ENCODE results near the gene PGM2. TPM values are rescaled to one million over a fixed set of nuclear protein-coding genes. Genes with fewer than 3 reads are reported as not detected.

Gene PGM2
- total RNA-seq, 2 experiments from 2014 or later, result 10.7 to 11.8 TPM

DNA sequence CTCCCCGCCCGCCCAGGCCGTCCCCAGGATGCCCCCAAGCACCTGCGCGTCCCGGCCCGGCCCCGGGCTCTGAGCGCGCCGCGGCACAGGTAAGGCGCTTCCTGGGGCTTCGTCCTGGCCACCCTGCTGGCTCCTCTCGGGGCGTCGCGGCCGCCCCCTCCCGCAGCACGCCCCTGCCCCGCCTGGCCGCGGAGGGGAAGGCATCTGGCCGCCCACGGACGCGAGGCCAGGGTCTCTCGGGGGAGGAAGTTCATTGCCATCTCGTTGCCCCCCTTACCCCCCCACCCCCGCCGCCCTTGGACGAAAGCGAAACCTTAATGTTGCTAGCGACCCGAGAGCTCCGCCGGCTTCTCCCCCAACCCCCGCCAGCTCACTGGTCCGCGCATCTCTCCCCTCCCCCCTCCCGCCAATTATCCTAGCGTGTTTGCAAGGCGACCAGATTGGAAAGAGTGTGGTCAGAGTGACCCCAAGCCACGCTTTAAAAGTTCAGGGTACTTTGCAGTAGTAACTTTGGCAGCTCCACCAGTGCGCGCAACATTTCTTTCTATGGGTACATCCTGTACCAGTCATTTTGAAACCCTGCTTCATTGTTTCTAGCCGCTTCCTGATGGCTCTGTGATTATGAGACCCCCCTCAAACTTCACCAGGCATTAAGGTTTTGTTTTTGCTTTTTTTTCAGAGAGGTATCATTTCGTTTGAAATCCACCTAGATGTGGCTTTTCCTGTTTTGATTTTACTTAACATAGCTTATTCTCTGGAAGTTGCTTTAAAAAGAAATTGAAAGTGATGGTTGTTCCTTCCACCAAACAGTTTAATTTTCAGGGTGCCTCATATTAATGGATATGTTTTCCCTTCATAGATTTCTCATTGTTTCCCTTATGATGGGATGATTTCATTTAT lies 65.0 kb downstream of the PGM2 start:
- intact Hi-C loops (cut with DNase I, micrococcal nuclease), result loop anchor here (1.0 to 5.0 kb wide), 4 partner anchors 65 to 89 kb away; partner anchors contain the start of gene PGM2 (in 1 of the 2)
- no peaks in the 10 kb centered on the region for H3K27me3 ChIP-seq (ENCODE audit: control insufficient read depth in 1 of 2, insufficient read depth in 2 of 2, low read length in 2 of 2)
- CTCF ChIA-PET, result interaction anchor here (0.9 kb wide), 1 partner anchor 86 kb away, joined by 3 read pairs; no protein-coding TSS in a partner anchor
- no peaks in the 10 kb centered on the region for H3K9me3 Mint-ChIP-seq
- TF ChIP-seq, protein P1, sequence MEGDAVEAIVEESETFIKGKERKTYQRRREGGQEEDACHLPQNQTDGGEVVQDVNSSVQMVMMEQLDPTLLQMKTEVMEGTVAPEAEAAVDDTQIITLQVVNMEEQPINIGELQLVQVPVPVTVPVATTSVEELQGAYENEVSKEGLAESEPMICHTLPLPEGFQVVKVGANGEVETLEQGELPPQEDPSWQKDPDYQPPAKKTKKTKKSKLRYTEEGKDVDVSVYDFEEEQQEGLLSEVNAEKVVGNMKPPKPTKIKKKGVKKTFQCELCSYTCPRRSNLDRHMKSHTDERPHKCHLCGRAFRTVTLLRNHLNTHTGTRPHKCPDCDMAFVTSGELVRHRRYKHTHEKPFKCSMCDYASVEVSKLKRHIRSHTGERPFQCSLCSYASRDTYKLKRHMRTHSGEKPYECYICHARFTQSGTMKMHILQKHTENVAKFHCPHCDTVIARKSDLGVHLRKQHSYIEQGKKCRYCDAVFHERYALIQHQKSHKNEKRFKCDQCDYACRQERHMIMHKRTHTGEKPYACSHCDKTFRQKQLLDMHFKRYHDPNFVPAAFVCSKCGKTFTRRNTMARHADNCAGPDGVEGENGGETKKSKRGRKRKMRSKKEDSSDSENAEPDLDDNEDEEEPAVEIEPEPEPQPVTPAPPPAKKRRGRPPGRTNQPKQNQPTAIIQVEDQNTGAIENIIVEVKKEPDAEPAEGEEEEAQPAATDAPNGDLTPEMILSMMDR (IDR thresholded peaks at IDR 0.05), result no peak
- H3K27me3 Mint-ChIP-seq, result no peaks in the 10 kb centered on the region
- H3K27ac ChIP-seq (ENCODE audit: low read depth in 1 of 2, low read length in 2 of 2), result peak overlapping the region; percentile 20 to 66
- peaks cover 48% of the 10 kb centered on the region for H3K4me1 Mint-ChIP-seq (ENCODE audit: low read depth)
- POLR2A ChIA-PET, result interaction anchor here (0.6 to 2.5 kb wide), 13 partner anchors 10 to 1647 kb away, joined by 3 to 33 read pairs (median 4); partner anchors contain the start of genes ARAP2, PGM2 and RELL1
- peak overlapping the region; percentile 97 for H3K4me3 Mint-ChIP-seq
- H3K4me1 ChIP-seq (ENCODE audit: insufficient read depth, low read length), result peaks cover 40% of the 10 kb centered on the region
- DNase-seq, result peak in 13 of 14 experiments; percentile 13 to 76 (median 41)
- ATAC-seq (ENCODE audit: poor library complexity), result peak; percentile 63
- H3K4me3 ChIP-seq (ENCODE audit: low read length), result peak overlapping the region; percentile 59
- H3K36me3 ChIP-seq (ENCODE audit: insufficient read depth, low read length), result peaks cover 3% of the 10 kb centered on the region
- H3K27ac Mint-ChIP-seq, result peak overlapping the region; percentile 94
- H3K9me3 ChIP-seq (ENCODE audit: control insufficient read depth in 1 of 2, insufficient read depth in 1 of 2, low read length in 2 of 2), result no peaks in the 10 kb centered on the region
- H3K36me3 Mint-ChIP-seq (ENCODE audit: low read depth), result peaks cover 15% of the 10 kb centered on the region

DNA sequence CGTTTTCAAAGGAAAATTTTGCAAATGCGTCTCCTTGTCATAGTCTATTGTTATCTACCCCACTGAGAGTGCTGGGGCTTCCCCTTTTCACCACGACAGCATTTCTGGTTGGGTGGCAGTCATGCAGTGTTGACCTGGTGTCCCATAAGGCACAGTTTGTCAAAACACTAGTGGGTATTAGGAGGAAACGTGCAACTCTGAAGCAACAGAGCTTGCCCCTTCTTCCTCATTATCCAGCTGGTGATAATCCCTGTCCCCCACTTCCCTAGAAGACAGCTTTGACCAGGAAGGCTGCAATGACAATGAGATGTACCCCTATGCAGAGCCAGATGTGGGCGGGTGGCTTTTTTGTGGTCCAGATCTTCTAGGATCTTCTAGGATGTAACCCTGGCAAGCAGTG lies 66.2 kb downstream of the PGM2 start:
- Histone ChIP-seq H3K27me3 (ENCODE audit: control insufficient read depth in 1 of 2, insufficient read depth in 2 of 2, low read length in 2 of 2) (no peaks in the 10 kb centered on the region), H3K4me3 (ENCODE audit: low read length) (peak overlapping the region; percentile 59), H3K36me3 (ENCODE audit: insufficient read depth, low read length) (peaks cover 3% of the 10 kb centered on the region), H3K9me3 (ENCODE audit: control insufficient read depth in 1 of 2, insufficient read depth in 1 of 2, low read length in 2 of 2) (no peaks in the 10 kb centered on the region), H3K4me1 (ENCODE audit: insufficient read depth, low read length) (peaks cover 40% of the 10 kb centered on the region), H3K27ac (ENCODE audit: low read depth in 1 of 2, low read length in 2 of 2) (no peak overlapping the region)
- ChIA-PET CTCF (no interaction called here), POLR2A (interaction anchor here (0.9 to 2.5 kb wide), 5 partner anchors 32 to 206 kb away, joined by 4 to 33 read pairs (median 5); partner anchors contain the start of gene PGM2)
- Mint-ChIP-seq H3K36me3 (ENCODE audit: low read depth) (peaks cover 15% of the 10 kb centered on the region), H3K27ac (peak overlapping the region; percentile 94), H3K27me3 (no peaks in the 10 kb centered on the region), H3K9me3 (no peaks in the 10 kb centered on the region), H3K4me3 (peak overlapping the region; percentile 97), H3K4me1 (ENCODE audit: low read depth) (peaks cover 60% of the 10 kb centered on the region)
- intact Hi-C loops (cut with DNase I, micrococcal nuclease), result loop anchor here in 1 of 2 experiments (5.0 kb wide), 2 partner anchors 85 to 90 kb away; no protein-coding TSS in a partner anchor
- DNase-seq, result peak in 12 of 14 experiments; percentile 11 to 73 (median 30)
- peak; percentile 49 for ATAC-seq (ENCODE audit: poor library complexity)
- TF ChIP-seq, protein P1 (IDR thresholded peaks at IDR 0.05), result no peak

DNA sequence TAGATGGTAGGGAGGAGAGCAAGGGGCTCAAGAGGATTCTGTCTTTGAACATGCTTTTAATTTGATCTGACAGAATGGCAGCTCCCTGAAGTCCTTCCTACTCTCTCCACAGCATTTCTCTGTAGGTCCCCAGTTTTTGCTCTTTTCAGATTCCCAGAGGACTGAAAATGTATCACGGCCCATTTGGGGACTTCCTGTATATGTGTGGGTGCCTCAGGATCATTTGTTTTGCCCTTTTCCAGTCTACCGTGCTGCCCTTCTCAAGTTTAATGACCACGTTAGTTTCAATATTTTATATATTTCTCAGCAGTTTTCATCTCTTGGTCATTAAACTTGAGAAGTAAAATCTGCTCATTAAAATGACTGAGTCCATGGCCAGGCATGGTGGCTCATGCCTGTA lies 66.7 kb downstream of the PGM2 start:
- intact Hi-C loops (cut with DNase I, micrococcal nuclease), result loop anchor here in 1 of 2 experiments (5.0 kb wide), 2 partner anchors 84 to 91 kb away; no protein-coding TSS in a partner anchor
- Histone ChIP-seq H3K4me1 (ENCODE audit: insufficient read depth, low read length) (peaks cover 40% of the 10 kb centered on the region), H3K27ac (ENCODE audit: low read depth in 1 of 2, low read length in 2 of 2) (no peak overlapping the region), H3K9me3 (ENCODE audit: control insufficient read depth in 1 of 2, insufficient read depth in 1 of 2, low read length in 2 of 2) (no peaks in the 10 kb centered on the region), H3K36me3 (ENCODE audit: insufficient read depth, low read length) (peaks cover 3% of the 10 kb centered on the region), H3K27me3 (ENCODE audit: control insufficient read depth in 1 of 2, insufficient read depth in 2 of 2, low read length in 2 of 2) (no peaks in the 10 kb centered on the region), H3K4me3 (ENCODE audit: low read length) (no peak overlapping the region)
- DNase-seq, result no peak
- H3K9me3 Mint-ChIP-seq, result no peaks in the 10 kb centered on the region
- no peaks in the 10 kb centered on the region for H3K27me3 Mint-ChIP-seq
- CTCF ChIA-PET, result no interaction called here
- peak overlapping the region; percentile 97 for H3K4me3 Mint-ChIP-seq
- TF ChIP-seq, protein P1 (IDR thresholded peaks at IDR 0.05), result no peak
- H3K4me1 Mint-ChIP-seq (ENCODE audit: low read depth), result peaks cover 60% of the 10 kb centered on the region
- peaks cover 15% of the 10 kb centered on the region for H3K36me3 Mint-ChIP-seq (ENCODE audit: low read depth)
- peak overlapping the region; percentile 94 for H3K27ac Mint-ChIP-seq
- POLR2A ChIA-PET, result interaction anchor here (1.4 kb wide), 1 partner anchor 207 kb away, joined by 5 read pairs; no protein-coding TSS in a partner anchor
- no peak for ATAC-seq (ENCODE audit: poor library complexity)

Data from CD4-positive, alpha-beta T cell (primary cell).